Neural progenitor cell (in vitro differentiated cells): ENCODE data around the gene SCN9A.

Experiments used
- EZH2 ChIP-seq: fragments of 200-600 bp; sonication (generic); IDR thresholded peaks from 2 replicates; pipeline ENCODE4 v1.6.1; 2017; ENCODE audit warnings: antibody characterized with exemption, mild to moderate bottlenecking, moderate library complexity
- TF ChIP-seq, protein P1 (sequence below): fragments of 200-600 bp; sonication (generic); IDR thresholded peaks from 2 replicates; pipeline ENCODE4 v1.5.1; 2017; ENCODE audit warnings: antibody characterized with exemption, mild to moderate bottlenecking

DNA sequence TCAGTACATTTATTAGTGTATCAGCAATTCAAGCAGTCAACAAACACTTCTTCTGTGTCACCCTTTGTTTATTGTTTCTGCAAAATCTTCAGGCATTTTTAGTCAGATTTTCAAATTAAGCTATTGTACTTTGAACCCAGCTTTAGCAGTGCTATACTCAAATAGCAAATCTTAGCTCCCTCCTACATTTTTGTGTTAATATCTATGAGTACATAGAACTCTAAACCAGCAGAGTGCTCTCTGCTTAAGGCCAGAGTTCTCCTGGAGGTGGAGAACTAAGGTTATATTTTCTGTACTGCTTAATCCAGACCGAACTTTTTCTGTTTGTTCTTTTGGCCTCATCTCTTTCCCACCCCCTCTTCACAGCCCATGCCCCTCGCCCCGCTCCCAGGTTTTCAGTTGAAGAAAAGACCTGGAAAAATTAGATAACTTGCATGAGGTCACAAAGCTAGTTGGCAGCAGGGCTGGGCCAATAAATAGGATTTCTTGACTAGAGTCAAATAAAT lies 218.7 kb downstream of the SCN9A start:
- TF ChIP-seq, protein P1, sequence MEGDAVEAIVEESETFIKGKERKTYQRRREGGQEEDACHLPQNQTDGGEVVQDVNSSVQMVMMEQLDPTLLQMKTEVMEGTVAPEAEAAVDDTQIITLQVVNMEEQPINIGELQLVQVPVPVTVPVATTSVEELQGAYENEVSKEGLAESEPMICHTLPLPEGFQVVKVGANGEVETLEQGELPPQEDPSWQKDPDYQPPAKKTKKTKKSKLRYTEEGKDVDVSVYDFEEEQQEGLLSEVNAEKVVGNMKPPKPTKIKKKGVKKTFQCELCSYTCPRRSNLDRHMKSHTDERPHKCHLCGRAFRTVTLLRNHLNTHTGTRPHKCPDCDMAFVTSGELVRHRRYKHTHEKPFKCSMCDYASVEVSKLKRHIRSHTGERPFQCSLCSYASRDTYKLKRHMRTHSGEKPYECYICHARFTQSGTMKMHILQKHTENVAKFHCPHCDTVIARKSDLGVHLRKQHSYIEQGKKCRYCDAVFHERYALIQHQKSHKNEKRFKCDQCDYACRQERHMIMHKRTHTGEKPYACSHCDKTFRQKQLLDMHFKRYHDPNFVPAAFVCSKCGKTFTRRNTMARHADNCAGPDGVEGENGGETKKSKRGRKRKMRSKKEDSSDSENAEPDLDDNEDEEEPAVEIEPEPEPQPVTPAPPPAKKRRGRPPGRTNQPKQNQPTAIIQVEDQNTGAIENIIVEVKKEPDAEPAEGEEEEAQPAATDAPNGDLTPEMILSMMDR, result no peak
- TF ChIP-seq EZH2, result no peak
